ENCODE data around the gene SNX30.

The SNX30 gene

GRCh38 chr9:112833081-112833480 lies 82.5 kb downstream of the SNX30 start:
- H2AFZ ChIP-seq (ENCODE audit: low read depth, low read length) = no peak overlapping the region
- H4K20me1 ChIP-seq (ENCODE audit: insufficient read depth, low read length) = no peaks in the 10 kb centered on the region
- H3K9me3 ChIP-seq (ENCODE audit: insufficient read depth, low read length, severe bottlenecking) = no peaks in the 10 kb centered on the region
- no peaks in the 10 kb centered on the region for H3K79me2 ChIP-seq (ENCODE audit: insufficient read depth, low read length)
- no peak overlapping the region for H3K4me3 ChIP-seq (ENCODE audit: low read depth in 1 of 2, low read length in 2 of 2)
- no peak overlapping the region for H3K27ac ChIP-seq (ENCODE audit: low read length)
- TF ChIP-seq CTCF (IDR thresholded peaks at IDR 0.05; ENCODE audit: borderline replicate concordance, extremely low read depth, low read length, poor library complexity, severe bottlenecking) (no peak), EZH2 (IDR thresholded peaks at IDR 0.05; ENCODE audit: borderline replicate concordance, low read depth, low read length, severe bottlenecking) (no peak)
- H3K27me3 ChIP-seq (ENCODE audit: insufficient read depth, low read length, poor library complexity) = no peaks in the 10 kb centered on the region
- no peaks in the 10 kb centered on the region for H3K4me1 ChIP-seq (ENCODE audit: insufficient read depth, low read length)
- no peak overlapping the region for H3K9ac ChIP-seq (ENCODE audit: low read depth, low read length)
- no peak overlapping the region for H3K4me2 ChIP-seq (ENCODE audit: insufficient read depth, low read length)
- no peaks in the 10 kb centered on the region for H3K36me3 ChIP-seq (ENCODE audit: insufficient read depth, low read length)
- ATAC-seq (ENCODE audit: insufficient read depth, low read depth) (no peak), DNase-seq (no peak)

GRCh38 chr9:112836394-112836793 lies 85.8 kb downstream of the SNX30 start:
- Histone ChIP-seq H3K4me2 (ENCODE audit: insufficient read depth, low read length) (no peak overlapping the region), H3K9ac (ENCODE audit: low read depth, low read length) (no peak overlapping the region), H3K36me3 (ENCODE audit: insufficient read depth, low read length) (no peaks in the 10 kb centered on the region), H3K9me3 (ENCODE audit: insufficient read depth, low read length, severe bottlenecking) (no peaks in the 10 kb centered on the region), H2AFZ (ENCODE audit: low read depth, low read length) (no peak overlapping the region), H3K4me3 (ENCODE audit: low read depth in 1 of 2, low read length in 2 of 2) (no peak overlapping the region), H4K20me1 (ENCODE audit: insufficient read depth, low read length) (no peaks in the 10 kb centered on the region), H3K79me2 (ENCODE audit: insufficient read depth, low read length) (no peaks in the 10 kb centered on the region), H3K27ac (ENCODE audit: low read length) (no peak overlapping the region), H3K4me1 (ENCODE audit: insufficient read depth, low read length) (no peaks in the 10 kb centered on the region), H3K27me3 (ENCODE audit: insufficient read depth, low read length, poor library complexity) (no peaks in the 10 kb centered on the region)
- no peak for ATAC-seq (ENCODE audit: insufficient read depth, low read depth)
- no peak for TF ChIP-seq EZH2 (IDR thresholded peaks at IDR 0.05; ENCODE audit: borderline replicate concordance, low read depth, low read length, severe bottlenecking)
- no peak for TF ChIP-seq CTCF (IDR thresholded peaks at IDR 0.05; ENCODE audit: borderline replicate concordance, extremely low read depth, low read length, poor library complexity, severe bottlenecking)
- DNase-seq = no peak

GRCh38 chr9:112838342-112838741 lies 87.8 kb downstream of the SNX30 start:
- no peak overlapping the region for H3K4me2 ChIP-seq (ENCODE audit: insufficient read depth, low read length)
- no peak for DNase-seq
- no peak overlapping the region for H3K27ac ChIP-seq (ENCODE audit: low read length)
- no peaks in the 10 kb centered on the region for H3K9me3 ChIP-seq (ENCODE audit: insufficient read depth, low read length, severe bottlenecking)
- H4K20me1 ChIP-seq (ENCODE audit: insufficient read depth, low read length) = no peaks in the 10 kb centered on the region
- ATAC-seq (ENCODE audit: insufficient read depth, low read depth) = no peak
- no peak overlapping the region for H3K4me3 ChIP-seq (ENCODE audit: low read depth in 1 of 2, low read length in 2 of 2)
- no peak overlapping the region for H3K9ac ChIP-seq (ENCODE audit: low read depth, low read length)
- no peak for TF ChIP-seq CTCF (IDR thresholded peaks at IDR 0.05; ENCODE audit: borderline replicate concordance, extremely low read depth, low read length, poor library complexity, severe bottlenecking)
- no peak for TF ChIP-seq EZH2 (IDR thresholded peaks at IDR 0.05; ENCODE audit: borderline replicate concordance, low read depth, low read length, severe bottlenecking)
- no peaks in the 10 kb centered on the region for H3K79me2 ChIP-seq (ENCODE audit: insufficient read depth, low read length)
- H3K4me1 ChIP-seq (ENCODE audit: insufficient read depth, low read length) = no peaks in the 10 kb centered on the region
- no peak overlapping the region for H2AFZ ChIP-seq (ENCODE audit: low read depth, low read length)
- H3K27me3 ChIP-seq (ENCODE audit: insufficient read depth, low read length, poor library complexity) = no peaks in the 10 kb centered on the region
- H3K36me3 ChIP-seq (ENCODE audit: insufficient read depth, low read length) = no peaks in the 10 kb centered on the region

GRCh38 chr9:112839331-112839730 lies 88.8 kb downstream of the SNX30 start:
- TF ChIP-seq CTCF (IDR thresholded peaks at IDR 0.05; ENCODE audit: borderline replicate concordance, extremely low read depth, low read length, poor library complexity, severe bottlenecking) (no peak), EZH2 (IDR thresholded peaks at IDR 0.05; ENCODE audit: borderline replicate concordance, low read depth, low read length, severe bottlenecking) (no peak)
- Histone ChIP-seq H3K4me1 (ENCODE audit: insufficient read depth, low read length) (no peaks in the 10 kb centered on the region), H3K36me3 (ENCODE audit: insufficient read depth, low read length) (no peaks in the 10 kb centered on the region), H3K27me3 (ENCODE audit: insufficient read depth, low read length, poor library complexity) (no peaks in the 10 kb centered on the region), H3K9me3 (ENCODE audit: insufficient read depth, low read length, severe bottlenecking) (no peaks in the 10 kb centered on the region), H4K20me1 (ENCODE audit: insufficient read depth, low read length) (no peaks in the 10 kb centered on the region), H3K9ac (ENCODE audit: low read depth, low read length) (no peak overlapping the region), H3K27ac (ENCODE audit: low read length) (no peak overlapping the region), H3K4me2 (ENCODE audit: insufficient read depth, low read length) (no peak overlapping the region), H2AFZ (ENCODE audit: low read depth, low read length) (no peak overlapping the region), H3K79me2 (ENCODE audit: insufficient read depth, low read length) (no peaks in the 10 kb centered on the region), H3K4me3 (ENCODE audit: low read depth in 1 of 2, low read length in 2 of 2) (no peak overlapping the region)
- no peak for ATAC-seq (ENCODE audit: insufficient read depth, low read depth)
- no peak for DNase-seq
